Keratinocyte (primary cell): ENCODE results near the gene SCARF2. TPM values are rescaled to one million over a fixed set of nuclear protein-coding genes. Genes with fewer than 3 reads are reported as not detected.

Experiments
- DNase-seq: peaks from one replicate; pipeline ENCODE4 v3.0.0-alpha.2; 2011; ENCODE audit warnings: low read depth, missing footprints, low spot score
- FAIRE-seq: peaks from 2 replicates; lab custom pipeline; 2011; peaks lifted over from hg19 to GRCh38; lab: Jason Lieb, UNC
- H2AFZ ChIP-seq: 2 replicates; pipeline ENCODE4 v1.6.0; 2012; ENCODE audit warnings: low read length, control low read depth, inconsistent platforms; ENCODE audit not compliant: control insufficient read depth
- H3K27ac ChIP-seq: 2 replicates; pipeline ENCODE4 v1.5.1; 2011; ENCODE audit warnings: low read length; ENCODE audit not compliant: control insufficient read depth, insufficient read depth
- H3K27me3 ChIP-seq: 3 replicates; pipeline ENCODE4 v1.6.0; 2011; ENCODE audit warnings: low read length; ENCODE audit not compliant: control insufficient read depth, insufficient read depth; ENCODE audit errors: extremely low read depth
- H3K36me3 ChIP-seq, 2 experiments: 2 replicates in 1 of 2; 3 replicates in 1 of 2; pipeline ENCODE4 v1.5.1; 2011; ENCODE audit warnings: low read length in 2 of 2, mild to moderate bottlenecking in 1 of 2; ENCODE audit not compliant: control insufficient read depth in 2 of 2, insufficient read depth in 2 of 2; ENCODE audit errors: extremely low read depth in 1 of 2
- H3K4me1 ChIP-seq: 3 replicates; pipeline ENCODE4 v1.5.1; 2011; ENCODE audit warnings: low read length; ENCODE audit not compliant: control insufficient read depth, insufficient read depth; ENCODE audit errors: extremely low read depth
- H3K4me2 ChIP-seq: 3 replicates; pipeline ENCODE4 v1.6.0; 2011; ENCODE audit warnings: low read depth, low read length; ENCODE audit not compliant: control insufficient read depth, insufficient read depth; ENCODE audit errors: extremely low read depth
- H3K4me3 ChIP-seq, 3 experiments: fragments of 200-600 bp in 1 of 3; sonication (generic) in 1 of 3; 2 replicates in 2 of 3; 3 replicates in 1 of 3; pipeline ENCODE4 v1.5.1; 2011 to 2016; ENCODE audit warnings: low read length in 3 of 3, mild to moderate bottlenecking in 3 of 3, control low read depth in 2 of 3, inconsistent platforms in 1 of 3, low read depth in 1 of 3, mixed read lengths in 1 of 3, mixed run types in 1 of 3, moderate library complexity in 1 of 3; ENCODE audit not compliant: control insufficient read depth in 2 of 3, insufficient read depth in 2 of 3; ENCODE audit errors: extremely low read depth in 1 of 3
- H3K79me2 ChIP-seq: 2 replicates; pipeline ENCODE4 v1.6.0; 2012; ENCODE audit warnings: low read length; ENCODE audit not compliant: control insufficient read depth, insufficient read depth
- H3K9ac ChIP-seq: 3 replicates; pipeline ENCODE4 v1.6.0; 2011; ENCODE audit warnings: low read length; ENCODE audit not compliant: control insufficient read depth, insufficient read depth; ENCODE audit errors: extremely low read depth
- H3K9me1 ChIP-seq: 3 replicates; pipeline ENCODE4 v1.6.0; 2011; ENCODE audit warnings: low read length; ENCODE audit not compliant: control insufficient read depth, insufficient read depth; ENCODE audit errors: extremely low read depth
- H3K9me3 ChIP-seq: 2 replicates; pipeline ENCODE4 v1.5.1; 2012; ENCODE audit warnings: low read depth, low read length; ENCODE audit not compliant: control insufficient read depth
- H4K20me1 ChIP-seq: 3 replicates; pipeline ENCODE4 v1.6.0; 2011; ENCODE audit warnings: low read length; ENCODE audit not compliant: control insufficient read depth, insufficient read depth; ENCODE audit errors: extremely low read depth
- CTCF ChIP-seq, 3 experiments: IDR thresholded peaks in 1 of 3; conservative IDR thresholded peaks in 1 of 3; optimal IDR thresholded peaks in 1 of 3; 2 replicates in 2 of 3; 3 replicates in 1 of 3; pipeline versions ENCODE3 to v1.5.1; 2011; ENCODE audit warnings: low read length in 3 of 3, mild to moderate bottlenecking in 3 of 3, moderate library complexity in 2 of 3, control low read depth in 1 of 3, inconsistent platforms in 1 of 3; ENCODE audit not compliant: insufficient read depth in 2 of 3; ENCODE audit errors: extremely low read depth in 1 of 3
- EZH2 ChIP-seq: IDR thresholded peaks from one replicate; pipeline ENCODE4 v1.6.1; 2012; ENCODE audit warnings: inconsistent platforms, mild to moderate bottlenecking, low read length, moderate library complexity
- dilution Hi-C: fragments of 300-500 bp; cut with MboI; formaldehyde crosslinking; loops from one replicate; pipeline ENCODE4 v1.7.0; 2020; ENCODE audit warnings: low sequenced_read_pairs; ENCODE audit not compliant: extremely low pct_ligation_motif_present
- polyA plus RNA-seq, 5 experiments: library from polyadenylated mRNA; depleted of rRNA in 3 of 5; stranded (reverse) in 3 of 5; stranded (forward) in 1 of 5; unstranded in 1 of 5; fragments of >200 nt; gene quantifications; 1 replicate in 1 of 5; 2 replicates in 3 of 5; 3 replicates in 1 of 5; pipeline versions ENCODE4 v1.2.1 to v1.2.3, GENCODE V29; 2011 to 2012; ENCODE audit warnings: missing spikeins in 2 of 5, low read depth in 1 of 5, low replicate concordance in 1 of 5

Gene SCARF2
- polyA plus RNA-seq, 1 donor (not counting 4 experiments of a cell fraction or from before 2014, with no cell fraction given) = 0.05 TPM

- Histone ChIP-seq H3K4me2 (no peak overlapping the region), H3K9me3 (no peaks in the 10 kb centered on the region), H3K4me3 (no peak overlapping the region), H3K9me1 (no peaks in the 10 kb centered on the region), H4K20me1 (no peaks in the 10 kb centered on the region), H3K9ac (no peak overlapping the region), H3K36me3 (no peaks in the 10 kb centered on the region), H3K4me1 (no peaks in the 10 kb centered on the region), H2AFZ (no peak overlapping the region), H3K27ac (no peak overlapping the region), H3K79me2 (no peaks in the 10 kb centered on the region), H3K27me3 (no peaks in the 10 kb centered on the region)
- no peak for TF ChIP-seq CTCF (optimal IDR thresholded peaks at IDR 0.05 in 1 of 3, IDR thresholded peaks at IDR 0.05 in 1 of 3, conservative IDR thresholded peaks at IDR 0.05 in 1 of 3; ENCODE audit: extremely low read depth in 1 of 3, insufficient read depth in 2 of 3, low read length in 3 of 3)
- TF ChIP-seq EZH2 = no peak
- DNase-seq (no peak), FAIRE-seq (no peak)
- dilution Hi-C loops = no loop called here
These were observed 12.4 kb upstream of the SCARF2 start for GRCh38 chr22:20449819-20450550.

- H3K79me2 ChIP-seq = no peaks in the 10 kb centered on the region
- DNase-seq (no peak), FAIRE-seq (no peak)
- H3K36me3 ChIP-seq = no peaks in the 10 kb centered on the region
- H3K27ac ChIP-seq = no peak overlapping the region
- dilution Hi-C loops = no loop called here
- H3K4me2 ChIP-seq = no peak overlapping the region
- no peak overlapping the region for H3K4me3 ChIP-seq
- no peaks in the 10 kb centered on the region for H3K27me3 ChIP-seq
- H3K9me1 ChIP-seq = no peaks in the 10 kb centered on the region
- TF ChIP-seq CTCF (optimal IDR thresholded peaks at IDR 0.05 in 1 of 3, IDR thresholded peaks at IDR 0.05 in 1 of 3, conservative IDR thresholded peaks at IDR 0.05 in 1 of 3; ENCODE audit: extremely low read depth in 1 of 3, insufficient read depth in 2 of 3, low read length in 3 of 3) = no peak
- no peak for TF ChIP-seq EZH2
- no peak overlapping the region for H2AFZ ChIP-seq
- no peak overlapping the region for H3K9ac ChIP-seq
- no peaks in the 10 kb centered on the region for H3K9me3 ChIP-seq
- H3K4me1 ChIP-seq = no peaks in the 10 kb centered on the region
- no peaks in the 10 kb centered on the region for H4K20me1 ChIP-seq
These were observed 11.0 kb upstream of the SCARF2 start for GRCh38 chr22:20448630-20449029.
